Left ventricle myocardium inferior (tissue), 1 donor: ENCODE data around the gene C5orf22. TPM values are rescaled to one million over a fixed set of nuclear protein-coding genes. Genes with fewer than 3 reads are reported as not detected.

Source experiments
- DNase-seq: peaks from one replicate; pipeline ENCODE4 v3.0.0-alpha.2; 2020
- H3K27ac ChIP-seq: fragments of 200-600 bp; replicated peaks from 2 replicates; pipeline ENCODE4 v1.8.0; 2021
- H3K27me3 ChIP-seq: fragments of 200-600 bp; 2 replicates; pipeline ENCODE4 v1.8.0; 2021; ENCODE audit warnings: low read depth
- H3K36me3 ChIP-seq: fragments of 200-600 bp; 2 replicates; pipeline ENCODE4 v1.8.0; 2021
- H3K4me1 ChIP-seq: fragments of 200-600 bp; 2 replicates; pipeline ENCODE4 v1.8.0; 2021
- H3K4me3 ChIP-seq: fragments of 200-600 bp; 2 replicates; pipeline ENCODE4 v1.8.0; 2021; ENCODE audit warnings: mild to moderate bottlenecking, moderate library complexity
- H3K9me3 ChIP-seq: fragments of 200-600 bp; replicated peaks from 2 replicates; pipeline ENCODE4 v1.8.0; 2021
- CTCF ChIP-seq: fragments of 200-600 bp; IDR thresholded peaks from 2 replicates; pipeline ENCODE4 v1.8.0; 2021; ENCODE audit warnings: antibody characterized with exemption, mild to moderate bottlenecking, borderline replicate concordance
- intact Hi-C: fragments of 100-400 bp; cut with micrococcal nuclease; formaldehyde crosslinking; loops from one replicate; pipeline ENCODE4 v1.11.0; 2022
- total RNA-seq: library from RNA; stranded (reverse); fragmentation: NEBNext Ultra II Directional; extraction: Animal tissue kit (Norgen Biotek cat#: 25700); gene quantifications from one replicate; pipeline ENCODE4 v1.2.1, GENCODE V29; 2021
- donor health status: DM: no; HTN: yes; CAD: no; lungs with severe emphysema.

C5orf22 gene
- total RNA-seq, 1 donor from 2014 or later = 25.8 TPM

DNA sequence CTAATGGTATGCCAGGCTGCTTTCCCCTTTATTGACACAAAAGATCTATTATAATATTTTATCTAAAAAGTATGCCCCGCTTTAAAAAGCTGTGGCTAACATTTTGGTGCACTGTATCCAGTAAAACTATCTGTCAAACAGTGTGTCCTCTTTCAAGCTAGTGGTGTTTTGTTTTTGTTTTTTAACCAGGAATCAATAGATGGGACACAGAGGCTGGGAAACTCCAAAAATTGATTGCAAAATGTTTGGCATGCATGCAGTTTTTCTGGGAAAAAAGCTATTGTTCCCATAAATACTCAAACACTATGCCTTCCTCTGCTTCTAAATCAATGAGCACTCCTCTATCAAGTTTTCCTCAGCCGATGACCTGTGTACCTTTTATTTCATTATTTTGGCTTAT, 72.5 kb downstream of the C5orf22 start:
- Histone ChIP-seq H3K36me3 (no peaks in the 10 kb centered on the region), H3K4me1 (no peaks in the 10 kb centered on the region), H3K27me3 (no peaks in the 10 kb centered on the region), H3K27ac (no peak overlapping the region), H3K4me3 (no peak overlapping the region), H3K9me3 (no peaks in the 10 kb centered on the region)
- DNase-seq = no peak
- intact Hi-C loops = no loop called here
- TF ChIP-seq CTCF = no peak

Other genes with a start within 250 kb of the C5orf22 start
- 36.5 TPM for gene DROSHA, start 208 bp upstream of the C5orf22 start, total RNA-seq
- gene PDZD2, start 106.8 kb downstream of the C5orf22 start, total RNA-seq = 120 TPM